ENCODE results near the gene KCNC2. TPM values are rescaled to one million over a fixed set of nuclear protein-coding genes. Genes with fewer than 3 reads are reported as not detected.

KCNC2 gene
- total RNA-seq, 4 donors from 2014 or later, result not detected

- no peak for DNase-seq (ENCODE audit: low spot score)
- TF ChIP-seq, protein P1, sequence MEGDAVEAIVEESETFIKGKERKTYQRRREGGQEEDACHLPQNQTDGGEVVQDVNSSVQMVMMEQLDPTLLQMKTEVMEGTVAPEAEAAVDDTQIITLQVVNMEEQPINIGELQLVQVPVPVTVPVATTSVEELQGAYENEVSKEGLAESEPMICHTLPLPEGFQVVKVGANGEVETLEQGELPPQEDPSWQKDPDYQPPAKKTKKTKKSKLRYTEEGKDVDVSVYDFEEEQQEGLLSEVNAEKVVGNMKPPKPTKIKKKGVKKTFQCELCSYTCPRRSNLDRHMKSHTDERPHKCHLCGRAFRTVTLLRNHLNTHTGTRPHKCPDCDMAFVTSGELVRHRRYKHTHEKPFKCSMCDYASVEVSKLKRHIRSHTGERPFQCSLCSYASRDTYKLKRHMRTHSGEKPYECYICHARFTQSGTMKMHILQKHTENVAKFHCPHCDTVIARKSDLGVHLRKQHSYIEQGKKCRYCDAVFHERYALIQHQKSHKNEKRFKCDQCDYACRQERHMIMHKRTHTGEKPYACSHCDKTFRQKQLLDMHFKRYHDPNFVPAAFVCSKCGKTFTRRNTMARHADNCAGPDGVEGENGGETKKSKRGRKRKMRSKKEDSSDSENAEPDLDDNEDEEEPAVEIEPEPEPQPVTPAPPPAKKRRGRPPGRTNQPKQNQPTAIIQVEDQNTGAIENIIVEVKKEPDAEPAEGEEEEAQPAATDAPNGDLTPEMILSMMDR (IDR thresholded peaks at IDR 0.05), result no peak
- no peak for ATAC-seq (ENCODE audit: low FRiP score)
Observed at GRCh38 chr12:75170640-75171185, 38.9 kb downstream of the KCNC2 start.

DNA sequence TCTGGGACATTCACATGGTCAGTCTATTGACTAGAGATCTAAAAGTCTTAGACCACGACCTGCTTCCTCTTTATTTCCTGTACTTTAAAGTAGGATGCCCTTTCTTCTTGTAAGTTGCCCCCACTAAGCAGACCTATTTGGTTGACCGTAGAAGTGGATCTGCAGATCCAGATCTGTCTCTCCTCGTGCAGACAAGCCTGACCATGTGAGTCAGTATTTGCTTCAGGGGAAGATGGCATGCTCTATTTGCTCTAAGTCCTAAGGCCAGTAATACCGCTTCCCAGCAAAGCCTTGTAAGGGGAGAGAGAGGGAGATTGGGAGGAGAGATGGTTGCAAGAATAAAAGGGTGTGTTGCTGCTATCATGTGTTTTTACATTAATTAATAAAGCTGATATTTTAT lies 46.8 kb downstream of the KCNC2 start:
- TF ChIP-seq, protein P1 (IDR thresholded peaks at IDR 0.05), result no peak
- no peak for ATAC-seq (ENCODE audit: low FRiP score)
- no peak for DNase-seq (ENCODE audit: low spot score)

DNA sequence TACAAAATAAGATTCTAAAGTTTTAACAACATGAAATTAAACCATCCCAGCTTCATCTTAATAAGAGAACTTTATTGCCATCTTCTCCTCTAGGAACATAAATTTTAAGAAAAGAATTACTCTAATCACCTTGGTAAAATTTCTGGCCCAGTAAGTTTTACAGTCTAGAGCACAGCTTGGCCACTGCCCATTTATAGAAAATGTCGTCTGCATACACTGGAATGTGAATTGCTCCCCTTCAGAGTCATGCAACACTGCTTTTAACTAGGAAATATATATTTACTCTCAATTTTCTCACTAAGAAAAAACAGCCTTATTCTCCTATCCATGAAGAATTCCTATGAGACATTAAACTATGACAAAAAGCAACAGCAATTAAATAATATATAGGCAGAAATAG lies 48.2 kb downstream of the KCNC2 start:
- DNase-seq (ENCODE audit: low spot score) (no peak), ATAC-seq (ENCODE audit: low FRiP score) (no peak)
- TF ChIP-seq, protein P1 (IDR thresholded peaks at IDR 0.05), result no peak

DNA sequence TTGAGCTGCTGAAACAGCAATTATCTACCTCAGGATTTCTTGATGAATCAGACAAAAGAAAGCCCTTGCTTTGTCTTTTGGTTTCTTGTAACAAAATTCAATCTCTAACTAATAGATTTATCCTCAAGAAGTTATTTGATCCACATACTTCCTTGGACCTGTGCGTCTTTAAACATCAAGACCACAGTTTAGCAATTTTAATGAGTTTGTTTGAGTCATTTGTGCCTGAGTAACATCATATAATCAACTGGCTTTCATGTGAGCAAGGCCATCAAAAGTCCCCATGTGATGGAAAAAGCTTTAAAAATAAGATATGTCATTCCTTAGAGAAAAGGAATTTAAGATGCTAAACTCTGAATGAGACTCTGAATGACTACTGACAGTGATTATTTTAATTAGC lies 52.3 kb downstream of the KCNC2 start:
- DNase-seq (ENCODE audit: low spot score) (no peak), ATAC-seq (ENCODE audit: low FRiP score) (no peak)
- TF ChIP-seq, protein P1 (IDR thresholded peaks at IDR 0.05), result no peak

GRCh38 chr12:75155962-75156361 lies 53.7 kb downstream of the KCNC2 start:
- DNase-seq (ENCODE audit: low spot score) (no peak), ATAC-seq (ENCODE audit: low FRiP score) (no peak)
- TF ChIP-seq, protein P1 (IDR thresholded peaks at IDR 0.05), result no peak

GRCh38 chr12:75154388-75154787 lies 55.3 kb downstream of the KCNC2 start:
- no peak for DNase-seq (ENCODE audit: low spot score)
- TF ChIP-seq, protein P1 (IDR thresholded peaks at IDR 0.05), result no peak
- no peak for ATAC-seq (ENCODE audit: low FRiP score)

- TF ChIP-seq, protein P1 (IDR thresholded peaks at IDR 0.05), result no peak
- DNase-seq (ENCODE audit: low spot score) (no peak), ATAC-seq (ENCODE audit: low FRiP score) (no peak)
Observed at GRCh38 chr12:75139196-75139595, 70.4 kb downstream of the KCNC2 start.

All from omental fat pad (tissue), 4 donors.